Endothelial cell of umbilical vein (primary cell): Measurements from ENCODE around the gene SCN7A. TPM values are rescaled to one million over a fixed set of nuclear protein-coding genes. Genes with fewer than 3 reads are reported as not detected.

ENCODE experiments used
- BruUV-seq: library from RNA; stranded (reverse); fragments of 400-500 nt; replicated peaks from 2 replicates; lab custom pipeline; 2021; lab: Mats Ljungman, UMichigan
- CTCF ChIA-PET: fragments of 300-600, 350-600 bp; sonication (Branson Sonifier 250); formaldehyde crosslinking; loops from one replicate; lab custom pipeline; 2021; ENCODE audit warnings: antibody characterized with exemption, inconsistent platforms; lab: Charles Lee
- POLR2A ChIA-PET: fragments of 300-600, 350-600 bp; sonication (Branson Sonifier 250); formaldehyde crosslinking; loops from one replicate; lab custom pipeline; 2021; ENCODE audit warnings: antibody characterized with exemption, inconsistent platforms; lab: Charles Lee
- DNase-seq: peaks from one replicate; pipeline ENCODE4 v3.0.0-alpha.2; 2011; ENCODE audit warnings: low read depth, low spot score
- FAIRE-seq: peaks from 2 replicates; lab custom pipeline; 2011; peaks lifted over from hg19 to GRCh38; lab: Jason Lieb, UNC
- H2AFZ ChIP-seq: 2 replicates; pipeline ENCODE4 v1.6.0; 2012; ENCODE audit warnings: low read depth, low read length, control low read depth, inconsistent platforms
- H3K27ac ChIP-seq: 2 replicates; pipeline ENCODE4 v1.5.1; 2011; ENCODE audit warnings: low read depth, mild to moderate bottlenecking, control low read depth, low read length, moderate library complexity; ENCODE audit not compliant: insufficient read depth
- H3K27me3 ChIP-seq, 2 experiments: 2 replicates each; pipeline versions ENCODE4 v1.6.0 to v1.6.1; 2011; ENCODE audit warnings: low read length in 2 of 2, mixed read lengths in 1 of 2; ENCODE audit not compliant: control insufficient read depth in 2 of 2, insufficient read depth in 2 of 2
- H3K36me3 ChIP-seq, 2 experiments: 2 replicates in 1 of 2; 3 replicates in 1 of 2; pipeline ENCODE4 v1.5.1; 2011; ENCODE audit warnings: low read length in 2 of 2, mild to moderate bottlenecking in 1 of 2, moderate library complexity in 1 of 2; ENCODE audit not compliant: control insufficient read depth in 2 of 2, insufficient read depth in 2 of 2; ENCODE audit errors: extremely low read depth in 1 of 2
- H3K4me1 ChIP-seq: 3 replicates; pipeline ENCODE4 v1.5.1; 2011; ENCODE audit warnings: mild to moderate bottlenecking, low read length; ENCODE audit not compliant: control insufficient read depth, insufficient read depth; ENCODE audit errors: extremely low read depth
- H3K4me2 ChIP-seq: 2 replicates; pipeline ENCODE4 v1.6.1; 2011; ENCODE audit warnings: low read length, control low read depth, mixed read lengths; ENCODE audit not compliant: insufficient read depth
- H3K4me3 ChIP-seq, 3 experiments: fragments of 200-600 bp in 1 of 3; sonication (generic), shearing (Covaris generic) in 1 of 3; replicated peaks in 1 of 3; 2 replicates each; pipeline ENCODE4 v1.5.1; 2011 to 2016; ENCODE audit warnings: control low read depth in 3 of 3, low read length in 3 of 3, mild to moderate bottlenecking in 2 of 3, inconsistent platforms in 1 of 3, low read depth in 1 of 3, moderate library complexity in 1 of 3; ENCODE audit not compliant: insufficient read depth in 1 of 3
- H3K79me2 ChIP-seq: 2 replicates; pipeline ENCODE4 v1.6.0; 2012; ENCODE audit warnings: low read length, inconsistent platforms; ENCODE audit not compliant: control insufficient read depth, insufficient read depth
- H3K9ac ChIP-seq: replicated peaks from 2 replicates; pipeline ENCODE3; 2011; ENCODE audit warnings: low read length, control low read depth; ENCODE audit not compliant: insufficient read depth; ENCODE audit errors: extremely low read depth
- H3K9me1 ChIP-seq: replicated peaks from 3 replicates; pipeline ENCODE4 v1.6.0; 2011; ENCODE audit warnings: mild to moderate bottlenecking, low read length; ENCODE audit not compliant: control insufficient read depth, insufficient read depth; ENCODE audit errors: extremely low read depth
- H3K9me3 ChIP-seq: replicated peaks from 2 replicates; pipeline ENCODE4 v1.5.1; 2012; ENCODE audit warnings: low read length, inconsistent platforms; ENCODE audit not compliant: control insufficient read depth, insufficient read depth
- H4K20me1 ChIP-seq: replicated peaks from 2 replicates; pipeline ENCODE3; 2011; ENCODE audit warnings: mild to moderate bottlenecking, low read length; ENCODE audit not compliant: control insufficient read depth, insufficient read depth; ENCODE audit errors: extremely low read depth
- CTCF ChIP-seq, 2 donors: IDR thresholded peaks; 1 replicate in 1 of 2; 2 replicates in 1 of 2; pipeline ENCODE4 v1.5.1; 2011; ENCODE audit warnings: low read length in 2 of 2, mild to moderate bottlenecking in 2 of 2, moderate library complexity in 2 of 2, control low read depth in 1 of 2, inconsistent platforms in 1 of 2, low read depth in 1 of 2; ENCODE audit not compliant: insufficient read depth in 1 of 2; ENCODE audit errors: extremely low read depth in 1 of 2
- EZH2 ChIP-seq: IDR thresholded peaks from 2 replicates; pipeline ENCODE4 v1.6.1; 2012; ENCODE audit warnings: borderline replicate concordance, low read depth, mild to moderate bottlenecking, moderate library complexity, low read length, inconsistent platforms; ENCODE audit not compliant: severe bottlenecking
- FOS ChIP-seq: IDR thresholded peaks from 2 replicates; pipeline ENCODE4 v1.6.1; 2011; ENCODE audit warnings: mild to moderate bottlenecking, low read length, moderate library complexity, borderline replicate concordance; ENCODE audit not compliant: insufficient read depth
- GATA2 ChIP-seq: IDR thresholded peaks from 2 replicates; pipeline ENCODE4 v1.7.0; 2011; ENCODE audit warnings: low read depth, mild to moderate bottlenecking, moderate library complexity, mixed read lengths, low read length; ENCODE audit not compliant: insufficient read length, insufficient read depth
- JUN ChIP-seq: IDR thresholded peaks from 2 replicates; pipeline ENCODE4 v1.6.1; 2011; ENCODE audit warnings: borderline replicate concordance, low read depth; ENCODE audit not compliant: insufficient read length, insufficient read depth
- MAX ChIP-seq: IDR thresholded peaks from 2 replicates; pipeline ENCODE4 v1.6.1; 2011; ENCODE audit not compliant: insufficient read depth, insufficient read length
- MYC ChIP-seq: IDR thresholded peaks from one replicate; pipeline ENCODE4 v1.6.1; 2011; ENCODE audit warnings: mild to moderate bottlenecking, low read depth, low read length
- POLR2A ChIP-seq: IDR thresholded peaks from 2 replicates; pipeline ENCODE4 v1.6.1; 2012; ENCODE audit warnings: low read depth, mild to moderate bottlenecking, control low read depth, low read length
- POLR2AphosphoS5 ChIP-seq: IDR thresholded peaks from 2 replicates; pipeline ENCODE4 v1.6.1; 2012; ENCODE audit warnings: low read depth, mild to moderate bottlenecking, control low read depth, low read length, moderate library complexity; ENCODE audit not compliant: insufficient read depth
- dilution Hi-C: fragments of 300-500 bp; cut with MboI; formaldehyde crosslinking; loops from one replicate; pipeline ENCODE4 v1.15.0; 2019; ENCODE audit warnings: low sequenced_read_pairs; ENCODE audit not compliant: extremely low pct_ligation_motif_present
- intact Hi-C: fragments of 100-400 bp; cut with micrococcal nuclease; formaldehyde crosslinking; loops from one replicate; pipeline ENCODE4 v1.10.0; 2022
- polyA plus RNA-seq, 4 experiments: library from polyadenylated mRNA; depleted of rRNA in 3 of 4; stranded (reverse) in 3 of 4; unstranded in 1 of 4; fragments of >200 nt; gene quantifications; 2 replicates each; pipeline versions ENCODE4 v1.2.1 to v1.2.3, GENCODE V29; 2011 to 2012; ENCODE audit warnings: missing spikeins in 1 of 4
- total RNA-seq: library from RNA; stranded (reverse); gene quantifications from 2 replicates; pipeline ENCODE4 v1.2.3, GENCODE V29; 2021

SCN7A gene
- total and polyA plus RNA-seq, 2 donors (not counting 3 experiments of a cell fraction or from before 2014, with no cell fraction given): not detected

GRCh38 chr2:166411473-166412230 is 82.4 kb downstream of the SCN7A start:
- Histone ChIP-seq H3K9me1 (no peaks in the 10 kb centered on the region), H4K20me1 (no peaks in the 10 kb centered on the region), H3K4me3 (no peak overlapping the region), H3K27ac (no peak overlapping the region), H3K36me3 (no peaks in the 10 kb centered on the region), H2AFZ (no peak overlapping the region), H3K4me1 (no peaks in the 10 kb centered on the region), H3K27me3 (no peaks in the 10 kb centered on the region), H3K4me2 (no peak overlapping the region), H3K9me3 (no peaks in the 10 kb centered on the region), H3K79me2 (no peaks in the 10 kb centered on the region), H3K9ac (no peak overlapping the region)
- POLR2A ChIA-PET: no interaction called here
- no TSS peak for BruUV-seq
- dilution Hi-C loops: no loop called here
- FAIRE-seq (no peak), DNase-seq (no peak)
- intact Hi-C loops: loop anchor here (2.0 kb wide), 1 partner anchor 23 kb away; no protein-coding TSS in a partner anchor
- CTCF ChIA-PET: interaction anchor here (0.9 to 1.6 kb wide), 6 partner anchors 8 to 232 kb away, joined by 3 to 11 read pairs (median 4); no protein-coding TSS in a partner anchor
- TF ChIP-seq CTCF (IDR thresholded peaks at IDR 0.05; ENCODE audit: extremely low read depth in 1 of 2, insufficient read depth in 1 of 2, low read depth in 1 of 2, low read length in 2 of 2) (no peak), JUN (no peak), GATA2 (no peak), MAX (no peak), POLR2A (no peak), EZH2 (no peak), FOS (no peak), POLR2AphosphoS5 (no peak), MYC (no peak)
